Fibroblast of villous mesenchyme (primary cell): ENCODE data around the gene PRKCE. TPM values are rescaled to one million over a fixed set of nuclear protein-coding genes. Genes with fewer than 3 reads are reported as not detected.

ENCODE experiments used
- DNase-seq: peaks from one replicate; pipeline ENCODE4 v3.0.0-alpha.2; 2010; ENCODE audit warnings: low read depth
- H3K4me3 ChIP-seq: 2 replicates; pipeline ENCODE4 v1.5.1; 2011; ENCODE audit warnings: low read depth, mild to moderate bottlenecking, low read length
- CTCF ChIP-seq: IDR thresholded peaks from 2 replicates; pipeline ENCODE4 v1.5.1; 2012; ENCODE audit warnings: low read depth, mild to moderate bottlenecking, low read length; ENCODE audit not compliant: insufficient read depth
- total RNA-seq: library from RNA; depleted of rRNA; stranded (reverse); fragments of >200 nt; gene quantifications from 2 replicates; pipeline ENCODE4 v1.2.3, GENCODE V29; 2012

The PRKCE gene
- total RNA-seq, 1 donor: 27.2 TPM

- no peak for DNase-seq
- H3K4me3 ChIP-seq: no peak overlapping the region
- no peak for TF ChIP-seq CTCF
Measured at GRCh38 chr2:46193855-46194254, 542.4 kb downstream of the PRKCE start.

- TF ChIP-seq CTCF: no peak
- no peak for DNase-seq
Measured at GRCh38 chr2:46194856-46195255, 543.4 kb downstream of the PRKCE start.

GRCh38 chr2:46195819-46196218, 544.3 kb downstream of the PRKCE start:
- no peak for TF ChIP-seq CTCF
- DNase-seq: no peak
- no peak overlapping the region for H3K4me3 ChIP-seq

More at GRCh38 chr2:46194856-46195255, 543.4 kb downstream of the PRKCE start:
- no peak overlapping the region for H3K4me3 ChIP-seq

- DNase-seq: no peak
- TF ChIP-seq CTCF: no peak
- no peak overlapping the region for H3K4me3 ChIP-seq
Measured at GRCh38 chr2:46196871-46197462, 545.5 kb downstream of the PRKCE start.

- H3K4me3 ChIP-seq: no peak overlapping the region
- TF ChIP-seq CTCF: no peak
- no peak for DNase-seq
Measured at GRCh38 chr2:46197672-46198071, 546.2 kb downstream of the PRKCE start.

- DNase-seq: no peak
Measured at GRCh38 chr2:46198164-46198883, 546.8 kb downstream of the PRKCE start.

More at GRCh38 chr2:46198164-46198883, 546.8 kb downstream of the PRKCE start:
- no peak overlapping the region for H3K4me3 ChIP-seq
- no peak for TF ChIP-seq CTCF
